CD14-positive monocyte (primary cell): ENCODE data around the gene TTLL8. TPM values are rescaled to one million over a fixed set of nuclear protein-coding genes. Genes with fewer than 3 reads are reported as not detected.

ENCODE experiments used
- DNase-seq, 3 donors: peaks; one replicate each; pipeline ENCODE4 v3.0.0-alpha.2; 2011 to 2022
- H2AFZ ChIP-seq: 2 replicates; pipeline ENCODE4 v1.6.0; 2012; ENCODE audit warnings: mild to moderate bottlenecking, low read depth, low read length, inconsistent platforms; ENCODE audit not compliant: insufficient read depth, poor library complexity, severe bottlenecking
- H3K27ac ChIP-seq, 2 donors: 1 replicate in 1 of 2; 2 replicates in 1 of 2; pipeline ENCODE4 v1.5.1; 2012 to 2013; ENCODE audit warnings: low read length in 2 of 2, control low read depth in 1 of 2, inconsistent platforms in 1 of 2, low read depth in 1 of 2, mild to moderate bottlenecking in 1 of 2
- H3K27me3 ChIP-seq, 2 donors: one replicate each; pipeline versions ENCODE4 v1.6.0 to v1.6.1; 2011 to 2013; ENCODE audit warnings: low read length in 2 of 2; ENCODE audit not compliant: control insufficient read depth in 2 of 2, insufficient read depth in 2 of 2
- H3K36me3 ChIP-seq, 2 donors: replicated peaks in 1 of 2; 1 replicate in 1 of 2; 2 replicates in 1 of 2; pipeline versions ENCODE4 v1.5.1 to v1.6.1; 2012 to 2013; ENCODE audit warnings: low read length in 2 of 2, control low read depth in 1 of 2, inconsistent platforms in 1 of 2, mild to moderate bottlenecking in 1 of 2; ENCODE audit not compliant: insufficient read depth in 2 of 2, control insufficient read depth in 1 of 2
- H3K4me1 ChIP-seq, 2 donors: 1 replicate in 1 of 2; 2 replicates in 1 of 2; pipeline versions ENCODE4 v1.5.1 to v1.6.1; 2012 to 2013; ENCODE audit warnings: low read length in 2 of 2, control low read depth in 1 of 2, inconsistent platforms in 1 of 2, mild to moderate bottlenecking in 1 of 2, moderate library complexity in 1 of 2; ENCODE audit not compliant: insufficient read depth in 2 of 2, control insufficient read depth in 1 of 2
- H3K4me2 ChIP-seq: replicated peaks from 2 replicates; pipeline ENCODE3; 2012; ENCODE audit warnings: low read length, moderate library complexity, mild to moderate bottlenecking; ENCODE audit not compliant: poor library complexity, severe bottlenecking; ENCODE audit errors: extremely low read depth
- H3K4me3 ChIP-seq, 3 experiments: fragments of 200-600 bp in 1 of 3; sonication (generic) in 1 of 3; replicated peaks in 1 of 3; 1 replicate in 2 of 3; 2 replicates in 1 of 3; pipeline ENCODE4 v1.5.1; 2011 to 2013; ENCODE audit warnings: low read length in 3 of 3, mild to moderate bottlenecking in 3 of 3, control low read depth in 2 of 3, low read depth in 2 of 3, inconsistent platforms in 1 of 3, moderate library complexity in 1 of 3
- H3K79me2 ChIP-seq: 2 replicates; pipeline ENCODE4 v1.6.0; 2012; ENCODE audit warnings: mild to moderate bottlenecking, control low read depth, inconsistent platforms, low read length, moderate library complexity; ENCODE audit not compliant: insufficient read depth
- H3K9ac ChIP-seq: 2 replicates; pipeline ENCODE4 v1.6.0; 2017; ENCODE audit warnings: low read length, mild to moderate bottlenecking; ENCODE audit not compliant: insufficient read depth, poor library complexity, severe bottlenecking
- H3K9me3 ChIP-seq, 2 donors: replicated peaks in 1 of 2; 1 replicate in 1 of 2; 2 replicates in 1 of 2; pipeline versions ENCODE4 v1.5.1 to v1.6.1; 2012 to 2013; ENCODE audit warnings: low read length in 2 of 2, control low read depth in 1 of 2; ENCODE audit not compliant: control insufficient read depth in 1 of 2, insufficient read depth in 1 of 2
- H4K20me1 ChIP-seq: 2 replicates; pipeline ENCODE4 v1.6.0; 2012; ENCODE audit warnings: mild to moderate bottlenecking, low read length, control low read depth, moderate library complexity; ENCODE audit not compliant: insufficient read depth
- H3K27ac Mint-ChIP-seq, 7 donors: one replicate each; pipeline ENCODE4 v1.8.0; 2020; ENCODE audit warnings: mild to moderate bottlenecking in 7 of 7, mixed read lengths in 7 of 7, moderate library complexity in 6 of 7, inconsistent platforms in 2 of 7
- H3K27me3 Mint-ChIP-seq, 3 donors: one replicate each; pipeline ENCODE4 v1.8.0; 2021 to 2022; ENCODE audit warnings: low read depth in 3 of 3, mild to moderate bottlenecking in 3 of 3, mixed read lengths in 3 of 3, moderate library complexity in 3 of 3, inconsistent platforms in 1 of 3
- H3K36me3 Mint-ChIP-seq, 2 donors: one replicate each; pipeline ENCODE4 v1.8.0; 2020; ENCODE audit warnings: mixed read lengths in 2 of 2, inconsistent platforms in 1 of 2, mild to moderate bottlenecking in 1 of 2
- H3K4me1 Mint-ChIP-seq: one replicate; pipeline ENCODE4 v1.8.0; 2020; ENCODE audit warnings: mild to moderate bottlenecking, mixed read lengths
- H3K4me3 Mint-ChIP-seq, 2 donors: one replicate each; pipeline ENCODE4 v1.8.0; 2020; ENCODE audit warnings: mild to moderate bottlenecking in 2 of 2, mixed read lengths in 2 of 2, moderate library complexity in 1 of 2
- H3K9me3 Mint-ChIP-seq, 7 donors: one replicate each; pipeline ENCODE4 v1.8.0; 2020 to 2022; ENCODE audit warnings: mixed read lengths in 7 of 7, mild to moderate bottlenecking in 6 of 7, moderate library complexity in 6 of 7, inconsistent platforms in 2 of 7
- WGBS: methylation state at CpG from one replicate; pipeline ENCODE4 v1.1.5; 2013; ENCODE audit warnings: missing lambda C conversion rate; ENCODE audit not compliant: insufficient coverage; 5-methylcytosine and 5-hydroxymethylcytosine counted together
- intact Hi-C, 2 donors: fragments of 100-400 bp; cut with micrococcal nuclease; formaldehyde crosslinking; loops; one replicate each; pipeline versions ENCODE4 v1.15.0 to v1.15.1; 2023
- polyA plus RNA-seq, 3 donors: library from polyadenylated mRNA; depleted of rRNA in 1 of 3; unstranded in 2 of 3; stranded (reverse) in 1 of 3; fragments of 300-500 nt in 2 of 3; fragments of >200 nt in 1 of 3; fragmentation: Illumina TruSeq in 2 of 3; gene quantifications; 1 replicate in 2 of 3; 2 replicates in 1 of 3; pipeline ENCODE4 v1.2.3, GENCODE V29; 2012 to 2021
- TF ChIP-seq, protein P1 (sequence below): fragments of 200-600 bp; IDR thresholded peaks from one replicate; pipeline ENCODE4 v1.8.0; 2022; ENCODE audit warnings: antibody characterized with exemption, mild to moderate bottlenecking

Gene TTLL8
- polyA plus RNA-seq, 3 donors, result not detected

DNA sequence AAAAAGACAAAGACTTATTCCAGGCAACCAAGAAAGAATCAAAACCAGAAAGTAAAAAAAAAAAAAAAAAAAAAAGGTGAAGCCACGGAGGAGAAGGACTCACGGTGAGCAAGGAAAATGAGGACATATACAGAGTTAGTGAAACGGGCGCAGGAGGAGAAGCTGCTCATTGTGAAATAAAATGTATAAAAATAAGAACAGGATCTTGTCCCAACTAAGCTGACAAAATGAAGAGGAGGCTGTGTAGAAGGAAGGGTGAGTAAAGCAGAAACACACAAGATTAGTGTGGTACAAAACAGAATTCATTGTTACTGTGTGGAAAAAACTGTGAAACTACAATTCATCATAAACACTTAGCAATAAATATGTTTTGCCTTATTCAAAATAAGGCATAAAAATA lies 53.2 kb downstream of the TTLL8 start:
- DNase-seq, result no peak
- no peaks in the 10 kb centered on the region for H3K79me2 ChIP-seq
- H3K36me3 ChIP-seq, result no peaks in the 10 kb centered on the region
- intact Hi-C loops, result no loop called here
- H3K4me3 ChIP-seq, result no peak overlapping the region
- Mint-ChIP-seq H3K4me1 (peaks cover 10% of the 10 kb centered on the region), H3K27ac (no peak overlapping the region), H3K36me3 (no peaks in the 10 kb centered on the region), H3K4me3 (no peak overlapping the region), H3K27me3 (peaks cover 6 to 14% (median 10%) of the 10 kb centered on the region in 3 donors), H3K9me3 (peaks cover 0 to 3% (median 0%) of the 10 kb centered on the region in 7 donors)
- H3K4me2 ChIP-seq, result no peak overlapping the region
- H3K9me3 ChIP-seq, result no peaks in the 10 kb centered on the region
- no CpG with 5 or more reads among the region's 4 CpGs for WGBS
- H3K27ac ChIP-seq, result no peak overlapping the region
- peaks cover 0 to 19% of the 10 kb centered on the region in 2 donors for H3K27me3 ChIP-seq
- TF ChIP-seq, protein P1, sequence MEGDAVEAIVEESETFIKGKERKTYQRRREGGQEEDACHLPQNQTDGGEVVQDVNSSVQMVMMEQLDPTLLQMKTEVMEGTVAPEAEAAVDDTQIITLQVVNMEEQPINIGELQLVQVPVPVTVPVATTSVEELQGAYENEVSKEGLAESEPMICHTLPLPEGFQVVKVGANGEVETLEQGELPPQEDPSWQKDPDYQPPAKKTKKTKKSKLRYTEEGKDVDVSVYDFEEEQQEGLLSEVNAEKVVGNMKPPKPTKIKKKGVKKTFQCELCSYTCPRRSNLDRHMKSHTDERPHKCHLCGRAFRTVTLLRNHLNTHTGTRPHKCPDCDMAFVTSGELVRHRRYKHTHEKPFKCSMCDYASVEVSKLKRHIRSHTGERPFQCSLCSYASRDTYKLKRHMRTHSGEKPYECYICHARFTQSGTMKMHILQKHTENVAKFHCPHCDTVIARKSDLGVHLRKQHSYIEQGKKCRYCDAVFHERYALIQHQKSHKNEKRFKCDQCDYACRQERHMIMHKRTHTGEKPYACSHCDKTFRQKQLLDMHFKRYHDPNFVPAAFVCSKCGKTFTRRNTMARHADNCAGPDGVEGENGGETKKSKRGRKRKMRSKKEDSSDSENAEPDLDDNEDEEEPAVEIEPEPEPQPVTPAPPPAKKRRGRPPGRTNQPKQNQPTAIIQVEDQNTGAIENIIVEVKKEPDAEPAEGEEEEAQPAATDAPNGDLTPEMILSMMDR, result no peak
- H2AFZ ChIP-seq, result no peak overlapping the region
- peaks cover 10 to 12% of the 10 kb centered on the region in 2 donors for H3K4me1 ChIP-seq
- H3K9ac ChIP-seq, result no peak overlapping the region
- H4K20me1 ChIP-seq, result no peaks in the 10 kb centered on the region

DNA sequence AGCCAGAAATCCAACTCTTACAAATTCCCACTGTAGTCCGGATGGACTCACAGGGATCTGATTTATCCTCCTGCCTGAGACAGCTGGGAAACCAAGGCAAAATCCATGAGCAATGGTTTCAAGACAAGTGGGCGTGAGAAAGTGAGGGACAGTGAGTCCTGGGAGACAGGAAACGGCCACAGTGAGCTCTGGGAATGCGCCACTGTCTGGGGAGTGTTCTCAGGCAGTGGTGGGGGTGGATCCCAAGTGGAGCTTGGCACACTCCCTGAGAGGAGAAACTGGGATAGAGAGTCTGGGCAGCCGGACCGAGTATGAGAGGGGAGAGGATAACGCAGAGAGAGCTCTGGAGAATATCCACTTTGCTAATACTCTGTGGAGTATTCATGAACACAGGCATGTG lies 55.3 kb downstream of the TTLL8 start:
- no peaks in the 10 kb centered on the region for H3K9me3 ChIP-seq
- intact Hi-C loops, result no loop called here
- H3K27ac Mint-ChIP-seq, result no peak overlapping the region

More for the DNA sequence above, 55.3 kb downstream of the TTLL8 start:
- peaks cover 0 to 2% (median 0%) of the 10 kb centered on the region in 7 donors for H3K9me3 Mint-ChIP-seq
- H3K4me1 ChIP-seq, result peaks cover 15 to 20% of the 10 kb centered on the region in 2 donors
- H3K4me1 Mint-ChIP-seq, result peaks cover 15% of the 10 kb centered on the region
- H3K79me2 ChIP-seq, result no peaks in the 10 kb centered on the region
- H3K9ac ChIP-seq, result no peak overlapping the region
- no peaks in the 10 kb centered on the region for H3K36me3 ChIP-seq
- H3K4me3 Mint-ChIP-seq, result peak overlapping the region in 1 of 2 donors; percentile 56
- peaks cover 0 to 16% of the 10 kb centered on the region in 2 donors for H3K27me3 ChIP-seq
- H3K4me3 ChIP-seq, result no peak overlapping the region
- peaks cover 3 to 15% (median 5%) of the 10 kb centered on the region in 3 donors for H3K27me3 Mint-ChIP-seq
- H3K36me3 Mint-ChIP-seq, result no peaks in the 10 kb centered on the region
- H2AFZ ChIP-seq, result no peak overlapping the region
- no peak for DNase-seq
- WGBS, result 83% methylated on average over 7 of the region's 7 CpGs
- TF ChIP-seq, protein P1, result no peak
- H4K20me1 ChIP-seq, result no peaks in the 10 kb centered on the region
- no peak overlapping the region for H3K27ac ChIP-seq
- no peak overlapping the region for H3K4me2 ChIP-seq
